Measurements from ENCODE around the gene WWC2.

WWC2 gene

DNA sequence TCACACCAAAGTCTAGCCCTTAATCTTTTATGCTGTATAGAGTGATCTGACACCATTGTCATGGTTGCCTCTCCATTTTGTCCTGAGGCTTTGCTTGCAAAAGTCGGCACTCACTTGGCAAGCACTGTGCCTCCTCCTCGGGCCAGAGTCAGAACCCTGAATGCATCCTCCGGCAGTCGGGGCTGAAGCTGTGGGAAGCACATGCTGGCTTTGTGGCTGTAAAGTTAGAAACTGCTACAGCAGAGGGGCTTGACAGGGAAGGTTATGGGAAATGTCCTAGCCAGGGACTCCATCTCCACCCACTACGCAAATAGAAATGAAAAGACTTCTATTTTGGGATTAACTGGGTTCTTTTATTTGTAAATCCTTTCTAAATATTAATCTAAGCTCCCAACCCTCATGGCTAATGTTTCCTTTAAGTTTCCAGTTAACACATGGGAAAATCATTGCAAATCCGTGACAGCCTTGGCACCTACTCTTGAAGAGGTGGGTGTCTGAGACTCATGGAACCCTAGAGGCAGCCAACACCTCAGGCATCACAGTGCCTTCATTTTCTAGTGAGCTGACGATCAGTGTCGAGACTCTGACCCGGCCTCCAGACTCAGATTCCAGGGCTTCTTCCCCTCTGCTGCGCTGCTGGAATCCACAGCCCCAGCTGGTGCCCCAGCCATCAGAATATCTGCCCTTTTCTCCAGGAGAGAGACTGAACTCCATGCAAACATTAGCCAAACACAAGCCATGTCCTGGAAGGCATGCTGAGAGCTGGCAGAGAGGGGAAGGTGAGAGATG, 231.1 kb downstream of the WWC2 start:
- no peak for DNase-seq (ENCODE audit: low read depth)

DNA sequence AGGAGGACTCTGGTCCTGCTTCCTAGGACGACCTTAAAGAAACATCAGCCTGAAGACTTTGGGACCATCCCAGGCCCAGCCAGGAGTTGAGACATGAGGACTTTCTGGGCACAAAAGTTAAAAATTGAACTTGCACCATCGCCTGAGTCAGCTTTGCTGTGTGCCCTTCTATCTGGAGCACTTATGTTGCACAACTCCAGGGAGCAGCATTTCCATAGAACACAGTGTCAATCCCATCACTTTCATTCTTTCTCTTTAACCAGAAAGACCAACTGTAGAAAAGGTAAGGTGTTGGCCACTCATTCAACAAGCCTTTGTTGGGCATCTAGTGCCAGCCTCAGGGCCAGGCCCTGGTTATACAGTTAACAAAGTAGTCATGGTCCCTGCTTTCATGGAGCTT, 231.8 kb downstream of the WWC2 start:
- DNase-seq (ENCODE audit: low read depth) = no peak

DNA sequence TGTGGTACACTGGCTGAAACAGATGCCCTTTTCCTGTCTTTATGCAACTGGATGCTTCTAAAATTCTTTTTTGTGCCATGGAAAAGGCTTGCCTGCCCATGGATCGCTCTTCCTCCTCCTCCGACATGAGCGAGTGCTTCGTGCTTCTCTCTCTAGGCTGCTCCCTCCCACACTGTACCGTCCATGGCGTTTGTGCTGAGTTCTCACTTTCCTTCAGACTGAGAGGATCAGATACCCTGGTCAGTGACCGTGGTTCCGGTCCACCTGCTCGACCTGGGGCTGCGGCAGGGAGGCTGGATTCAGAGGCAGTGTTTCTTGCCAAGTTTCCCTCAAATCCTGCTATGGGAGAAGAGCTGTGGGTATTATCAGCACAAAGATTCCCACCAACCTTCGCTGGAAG, 233.4 kb downstream of the WWC2 start:
- DNase-seq (ENCODE audit: low read depth) = no peak

DNA sequence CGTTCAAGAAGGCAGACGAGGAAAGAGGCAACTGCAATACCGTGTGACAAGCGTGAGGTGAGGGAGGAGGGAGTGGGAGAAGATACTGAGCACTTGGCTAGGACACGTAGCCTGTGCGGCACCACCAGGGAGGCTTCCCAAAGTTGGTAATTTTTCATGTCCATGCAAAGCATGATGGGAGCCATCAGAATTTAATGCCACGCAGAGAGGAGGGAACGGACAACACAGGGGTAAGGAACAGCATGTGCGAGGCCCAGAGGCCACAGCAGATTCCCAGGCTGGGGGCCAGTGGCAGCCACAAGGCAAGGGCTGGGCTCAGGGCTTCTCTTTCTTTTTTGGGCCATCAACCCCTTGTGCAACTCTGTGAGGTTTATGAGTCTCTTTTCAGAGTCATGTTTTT, 234.1 kb downstream of the WWC2 start:
- DNase-seq (ENCODE audit: low read depth) = no peak

DNA sequence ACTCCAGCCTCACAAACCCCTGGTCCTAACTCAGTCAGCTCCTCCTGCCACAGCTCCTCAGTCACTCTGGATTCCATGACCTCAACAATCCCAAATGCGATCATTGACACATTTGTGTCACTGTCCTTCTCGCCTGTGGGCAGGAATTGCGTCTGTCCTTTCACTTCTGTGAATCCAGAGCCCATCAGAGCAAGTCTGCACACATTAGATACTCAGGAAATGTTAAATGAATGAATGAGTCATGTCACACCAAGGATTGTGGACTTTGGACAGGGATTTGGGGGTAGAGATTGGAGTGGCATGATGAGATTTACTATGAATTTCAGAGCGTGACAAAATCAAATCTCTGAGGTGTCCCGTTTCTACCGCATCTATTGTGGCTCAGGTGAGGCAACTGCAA, 234.9 kb downstream of the WWC2 start:
- DNase-seq (ENCODE audit: low read depth) = no peak

DNA sequence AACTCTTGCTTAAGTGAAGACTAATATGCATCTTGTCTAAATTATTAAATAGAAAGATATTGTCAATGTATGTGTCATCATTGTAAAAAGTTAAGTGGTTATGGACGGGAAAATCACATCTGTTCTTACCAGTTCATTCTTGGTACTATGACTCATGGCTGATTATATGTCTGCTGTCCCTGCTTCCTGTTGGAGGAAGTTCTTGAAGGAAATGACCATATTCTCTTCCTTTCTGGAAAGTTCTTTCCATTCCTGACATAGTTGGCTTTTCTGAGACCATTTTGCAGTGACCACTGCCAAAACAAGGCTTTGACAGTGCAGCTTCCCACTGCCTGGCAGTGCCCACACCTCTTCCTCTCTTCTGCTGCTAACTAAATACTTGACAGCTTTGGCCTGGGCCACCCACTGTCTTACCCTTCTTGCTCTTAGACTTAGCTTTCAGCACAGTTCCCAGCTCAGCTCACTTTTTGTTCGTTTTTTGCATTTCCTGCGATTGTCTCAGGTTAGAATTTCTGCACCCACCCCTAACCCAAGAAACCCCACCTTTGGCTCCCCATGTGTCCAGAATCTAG, 236.4 kb downstream of the WWC2 start:
- no peak for DNase-seq (ENCODE audit: low read depth)

DNA sequence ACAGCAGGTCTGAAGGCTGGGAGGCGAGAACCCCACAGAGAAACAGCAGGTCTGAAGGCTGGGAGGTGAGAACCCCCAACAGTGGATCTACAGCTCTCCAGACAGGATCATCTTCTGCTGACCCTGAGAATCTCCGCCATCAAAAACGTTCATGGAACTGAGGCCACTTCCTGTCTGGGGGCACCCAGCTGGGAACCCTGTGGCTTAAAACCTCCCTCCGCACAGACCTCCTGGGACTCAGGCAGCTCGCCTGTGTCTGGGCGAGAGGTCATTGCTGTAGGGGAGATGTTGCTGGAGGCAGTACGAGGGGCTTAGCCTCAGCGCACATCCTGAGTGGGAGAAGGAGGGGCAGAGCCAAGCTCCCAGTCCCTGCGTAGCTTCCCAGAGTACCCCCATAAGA, 238.3 kb downstream of the WWC2 start:
- DNase-seq (ENCODE audit: low read depth) = no peak

DNA sequence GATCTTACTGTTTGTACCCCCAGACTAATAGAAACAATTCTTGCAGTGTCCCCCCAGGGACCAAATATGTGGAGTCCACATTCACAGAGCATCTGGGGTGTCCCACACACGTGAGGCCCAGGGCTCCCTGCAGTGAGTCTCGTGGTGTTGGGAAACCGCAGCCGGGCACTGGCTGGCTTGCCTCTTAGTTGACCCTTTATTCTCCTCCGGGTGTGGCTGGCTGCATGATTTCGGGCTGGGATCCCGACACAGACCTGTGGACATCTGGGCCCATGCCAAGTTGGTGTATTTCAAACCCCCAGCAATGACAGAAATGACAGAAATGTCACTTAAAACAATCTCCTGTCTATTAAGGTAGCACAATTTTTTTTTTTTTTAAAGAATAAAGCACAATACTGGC, 238.8 kb downstream of the WWC2 start:
- DNase-seq (ENCODE audit: low read depth) = no peak

DNA sequence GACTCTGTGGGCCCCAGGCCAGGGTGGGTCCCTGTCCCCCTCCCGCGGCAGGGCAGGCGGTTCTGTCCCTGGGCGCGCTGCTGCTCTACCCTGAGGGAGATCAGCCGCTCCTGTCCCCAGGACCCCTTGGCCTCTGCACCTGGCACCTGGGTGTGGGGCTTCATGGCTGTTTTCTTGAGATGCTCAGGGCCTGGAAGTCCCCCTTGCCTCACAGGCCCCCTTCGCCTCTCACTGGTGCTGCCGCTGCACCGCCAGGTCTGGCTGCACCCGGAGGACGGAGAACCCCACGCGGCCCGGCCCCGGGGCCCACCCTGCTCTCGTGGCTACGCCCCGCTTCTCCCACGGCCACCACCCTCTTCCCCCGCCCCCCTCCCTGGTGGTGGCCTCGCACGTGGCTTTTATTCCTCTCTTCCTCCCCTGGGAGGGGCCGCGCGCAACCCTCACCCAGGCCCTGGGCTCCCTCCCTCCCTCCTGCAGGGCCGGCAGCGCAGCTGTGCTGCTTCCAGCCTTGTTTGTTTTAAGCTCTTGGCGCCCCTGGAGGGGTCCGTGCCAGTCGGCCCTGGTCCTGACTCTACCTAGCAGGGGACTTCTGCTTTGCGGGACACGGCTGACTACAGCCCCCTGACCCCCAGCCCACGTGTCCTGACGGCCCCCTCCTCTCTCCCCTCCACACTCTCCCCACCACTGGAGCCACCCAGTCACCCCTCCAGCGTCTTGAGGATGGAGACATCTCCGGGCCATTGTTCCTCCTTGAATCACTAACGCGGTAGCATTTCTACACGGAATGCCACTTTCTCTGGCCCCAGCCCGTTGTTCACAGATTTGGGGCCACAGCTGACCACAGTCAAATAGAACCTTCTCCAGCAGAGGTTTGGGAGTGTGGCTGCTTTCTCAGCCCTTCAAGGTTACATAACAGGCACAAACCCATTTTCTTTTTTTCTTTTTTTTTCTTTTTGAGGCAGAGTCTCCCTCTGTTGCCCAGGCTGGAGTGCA, 243.8 kb downstream of the WWC2 start:
- DNase-seq (ENCODE audit: low read depth) = no peak

DNA sequence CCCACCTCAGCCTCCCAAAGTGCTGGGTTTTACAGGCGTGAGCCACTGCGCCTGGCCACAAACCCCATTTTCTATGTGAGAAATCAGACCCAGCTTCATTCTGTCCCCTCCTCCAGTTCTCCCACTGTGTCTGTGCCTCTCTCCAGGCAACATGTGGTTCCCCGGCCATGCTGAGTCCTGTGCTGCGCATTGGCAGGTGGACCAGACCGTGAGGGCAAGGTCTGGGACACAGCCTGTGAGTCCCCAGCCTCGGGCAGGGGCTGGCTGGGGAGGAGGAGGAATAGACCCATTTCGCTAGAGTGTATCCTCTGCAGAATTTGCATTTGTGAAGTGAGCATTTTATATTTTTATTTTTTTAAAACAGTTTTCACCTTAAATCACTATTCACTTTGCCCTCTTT, 244.7 kb downstream of the WWC2 start:
- no peak for DNase-seq (ENCODE audit: low read depth)

DNA sequence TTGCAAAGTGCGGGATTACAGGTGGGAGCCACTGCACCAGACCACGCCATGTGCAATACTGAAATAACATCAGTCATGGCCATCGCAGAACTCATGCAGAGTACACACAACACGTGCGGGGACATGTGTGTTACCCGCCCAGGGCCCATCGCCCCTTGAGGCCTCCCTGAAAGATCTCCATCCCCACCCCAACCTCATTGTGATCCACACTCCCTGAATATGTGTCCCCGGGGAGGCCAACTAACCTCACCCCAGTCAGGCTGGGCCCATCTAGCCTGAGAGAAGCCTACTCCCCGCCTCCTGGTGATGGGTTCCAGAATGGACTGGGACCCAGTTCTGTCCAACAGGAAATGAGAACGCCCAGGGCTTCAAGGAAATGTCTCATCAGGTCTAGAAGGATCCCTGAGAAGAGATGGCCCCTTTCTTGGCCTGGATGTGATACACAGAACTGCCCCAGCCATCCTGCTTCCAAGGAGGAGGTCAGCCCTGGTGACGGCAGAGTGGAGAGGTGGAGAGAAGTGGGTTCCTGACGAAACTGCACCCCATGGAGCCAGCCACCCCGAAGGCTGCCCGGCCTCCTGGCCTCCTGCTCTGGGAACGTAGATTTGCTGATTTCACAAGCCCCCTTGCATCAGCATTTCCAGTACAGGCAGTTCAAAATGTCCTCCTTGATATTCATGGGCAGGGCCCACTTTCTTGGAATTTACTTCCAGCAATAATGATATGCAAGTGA, 245.6 kb downstream of the WWC2 start:
- DNase-seq (ENCODE audit: low read depth) = no peak

DNA sequence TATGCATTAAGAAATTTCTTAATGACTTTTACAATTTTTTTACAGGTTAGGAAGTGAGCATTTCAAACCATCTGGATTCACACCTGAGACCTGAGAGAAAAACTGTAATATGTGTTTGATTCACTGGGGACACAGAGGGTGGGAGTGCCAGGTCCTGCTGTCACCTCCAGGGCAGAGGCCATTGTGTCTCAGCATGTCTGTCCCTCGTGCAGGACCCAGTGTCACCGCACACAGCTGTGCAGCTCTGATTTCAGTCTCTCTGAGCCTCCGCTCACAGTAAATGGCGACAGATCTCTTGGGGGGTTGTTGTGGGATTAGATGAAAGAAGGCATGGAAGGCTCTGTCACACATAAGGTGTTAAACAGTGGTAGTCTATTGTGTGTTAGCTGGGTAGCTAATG, 246.2 kb downstream of the WWC2 start:
- no peak for DNase-seq (ENCODE audit: low read depth)

DNA sequence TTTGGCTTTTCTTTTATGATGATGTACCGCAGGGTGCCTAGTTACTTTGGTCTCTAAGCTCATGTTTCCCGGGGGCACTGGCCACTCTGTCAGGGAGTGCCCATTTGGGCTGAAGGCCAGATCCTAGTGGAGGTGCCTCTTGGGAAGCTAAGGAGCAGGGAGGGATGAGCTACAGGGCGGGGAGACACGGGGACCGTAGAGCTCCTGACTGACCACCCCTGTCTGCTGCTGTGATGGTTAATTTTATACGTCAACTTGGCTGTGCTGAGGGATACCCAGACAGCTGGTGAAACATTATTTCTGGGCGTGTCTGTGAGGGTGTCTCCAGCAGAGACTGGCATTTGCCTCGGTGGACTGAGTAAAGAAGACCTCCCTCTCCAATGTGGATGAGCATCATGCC, 248.1 kb downstream of the WWC2 start:
- no peak for DNase-seq (ENCODE audit: low read depth)

DNA sequence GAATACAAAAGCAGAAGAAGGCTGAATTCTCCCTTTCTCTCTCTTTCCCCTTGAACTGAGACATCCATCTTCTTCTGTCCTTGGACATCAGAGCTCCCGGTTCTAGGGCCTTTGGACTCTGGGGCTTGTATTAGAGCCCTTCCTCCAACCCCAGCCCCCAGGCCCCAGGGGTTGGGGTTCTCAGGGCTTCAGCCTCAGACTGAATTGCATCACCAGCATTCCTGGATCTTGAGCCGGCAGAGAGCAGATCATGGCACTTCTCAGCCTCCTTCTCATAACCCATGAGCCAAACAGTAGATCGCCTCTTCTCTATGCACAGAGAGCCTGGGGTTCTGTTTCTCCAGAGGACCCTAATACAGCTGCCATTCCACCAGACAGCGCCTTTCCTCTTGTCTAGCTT, 248.5 kb downstream of the WWC2 start:
- DNase-seq (ENCODE audit: low read depth) = no peak

DNA sequence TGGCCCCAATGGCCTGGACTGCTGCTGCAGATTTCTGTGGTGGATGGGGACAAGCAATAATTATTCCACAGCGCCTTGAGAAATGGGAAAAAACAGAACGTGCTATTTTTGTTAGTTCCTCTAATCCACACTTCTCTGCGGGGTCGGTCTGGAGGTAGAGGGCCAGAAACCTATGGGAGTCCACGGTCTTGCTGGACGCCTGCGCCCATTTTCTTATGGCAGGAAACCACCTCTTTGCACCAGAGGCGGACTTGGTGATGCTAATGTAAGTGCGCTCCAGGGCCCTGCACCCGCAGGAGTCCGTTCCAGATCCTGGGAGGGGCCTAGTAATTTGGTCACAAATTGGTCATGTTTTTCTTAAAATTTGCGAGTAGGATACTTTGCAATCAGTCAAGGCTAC, 249.1 kb downstream of the WWC2 start:
- no peak for DNase-seq (ENCODE audit: low read depth)

DNA sequence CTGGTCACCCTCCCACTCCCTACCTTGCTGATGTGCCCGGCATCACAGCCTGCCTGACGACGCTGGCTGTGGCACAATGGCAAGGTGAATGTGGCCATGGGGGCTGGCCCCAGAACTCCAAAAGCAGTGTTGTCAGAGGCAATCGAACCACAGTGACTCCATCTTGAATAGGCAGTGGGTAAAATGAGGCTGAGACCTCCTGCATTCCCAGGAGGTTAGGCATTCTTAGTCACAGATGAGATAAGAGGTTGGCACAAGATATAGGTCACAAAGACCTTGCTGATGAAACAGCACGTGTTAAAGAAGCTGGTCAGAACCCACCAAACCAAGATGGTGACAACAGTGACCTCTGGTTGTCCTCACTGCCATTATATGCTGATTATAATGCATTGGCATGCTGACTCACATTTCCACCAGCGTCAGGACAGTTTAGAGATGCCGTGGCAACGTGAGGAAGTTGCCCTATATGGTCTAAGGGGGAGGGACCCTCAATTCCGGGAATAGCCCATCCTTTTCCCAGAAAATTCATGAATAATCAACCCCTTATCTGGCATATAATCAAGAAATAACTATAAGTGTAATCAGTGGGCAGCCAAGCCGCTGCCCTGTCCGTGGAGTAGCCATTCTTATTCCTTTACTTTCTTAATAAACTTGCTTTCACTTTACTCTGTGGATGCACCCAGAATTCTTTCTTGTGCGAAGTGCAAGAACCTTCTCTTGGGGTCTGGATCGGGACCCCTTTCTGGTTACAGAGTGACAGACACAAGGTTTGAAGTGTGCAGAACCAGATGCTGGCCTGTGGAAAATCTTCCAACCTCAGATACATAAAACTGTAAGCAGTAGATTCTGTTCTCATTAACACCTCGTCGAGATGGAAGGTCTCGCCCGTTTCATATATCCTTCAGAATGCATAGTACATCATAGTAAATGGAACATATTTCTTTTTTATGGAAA, 249.9 kb downstream of the WWC2 start:
- no peak for DNase-seq (ENCODE audit: low read depth)

DNA sequence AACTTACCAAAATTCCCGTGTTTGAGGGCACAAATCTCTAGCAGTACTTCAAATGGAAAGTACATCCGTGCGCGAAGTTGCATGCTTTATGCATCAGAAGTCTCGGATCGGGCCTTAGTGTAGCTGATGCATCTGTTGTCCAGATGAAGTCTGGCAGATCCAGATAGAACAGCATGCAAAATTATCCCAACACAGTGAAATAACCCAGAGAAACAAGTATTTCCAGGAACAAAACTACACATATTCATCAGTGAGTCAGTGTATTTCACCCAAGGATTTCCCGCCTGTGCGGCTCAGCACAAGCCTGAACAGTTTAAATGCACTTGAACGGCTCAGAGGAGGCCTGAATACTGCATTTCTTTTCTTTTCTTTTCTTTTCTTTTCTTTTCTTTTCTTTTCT, 250.6 kb downstream of the WWC2 start:
- DNase-seq (ENCODE audit: low read depth) = no peak

DNA sequence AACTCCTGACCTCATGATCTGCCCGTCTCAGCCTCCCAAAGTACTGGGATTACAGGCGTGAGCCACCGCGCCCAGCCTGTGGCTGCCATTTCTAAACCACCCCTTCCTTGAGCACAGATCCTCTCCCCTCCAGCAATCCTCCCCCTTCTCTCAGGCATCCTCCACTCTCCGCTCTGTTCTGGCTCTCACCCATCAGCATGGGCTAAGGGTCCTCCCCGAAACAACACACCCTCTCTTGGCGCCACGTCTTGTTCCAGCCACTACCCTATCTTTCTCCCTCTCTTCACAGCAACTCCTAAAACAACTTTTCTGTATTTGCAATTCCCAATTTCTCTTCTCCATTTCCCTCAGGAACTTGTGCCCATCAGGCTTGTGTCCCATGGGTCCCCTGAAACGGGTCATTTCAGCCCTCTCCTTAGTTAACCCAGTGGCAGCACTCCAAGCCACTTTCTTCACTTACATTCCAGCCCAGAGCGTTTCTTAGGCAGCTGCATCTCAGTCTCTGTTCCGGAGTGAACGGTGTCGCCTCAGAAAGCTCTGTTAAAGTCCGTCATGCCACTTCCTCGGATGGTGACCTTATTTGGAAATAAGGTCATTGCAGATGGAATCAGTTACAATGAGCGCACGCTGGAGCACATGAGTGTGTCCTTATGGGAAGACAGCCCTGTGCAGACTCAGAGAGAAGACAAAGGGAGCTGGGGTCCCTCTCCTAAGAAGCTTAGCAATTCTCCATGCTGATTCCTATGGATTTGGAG, 251.4 kb downstream of the WWC2 start:
- no peak for DNase-seq (ENCODE audit: low read depth)

DNA sequence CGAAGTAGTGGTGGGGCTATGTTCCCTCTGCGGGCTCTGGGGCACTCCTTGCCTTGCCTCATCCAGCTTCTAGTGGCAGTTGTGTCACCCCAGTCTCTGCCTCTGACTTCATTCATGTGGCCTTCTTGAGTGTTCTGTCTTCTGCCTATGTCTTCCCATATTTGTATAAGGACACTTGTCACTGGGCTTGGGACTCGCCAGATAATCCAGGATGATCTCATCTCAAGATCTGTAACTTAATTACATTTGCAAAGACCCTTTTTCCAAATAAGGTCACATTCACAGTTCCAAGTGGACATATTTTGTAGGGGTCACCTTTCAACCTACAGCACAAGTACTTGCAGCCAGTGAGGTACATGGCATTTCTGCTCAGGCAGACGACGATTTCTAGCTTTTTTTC, 253.5 kb downstream of the WWC2 start:
- DNase-seq (ENCODE audit: low read depth) = no peak

DNA sequence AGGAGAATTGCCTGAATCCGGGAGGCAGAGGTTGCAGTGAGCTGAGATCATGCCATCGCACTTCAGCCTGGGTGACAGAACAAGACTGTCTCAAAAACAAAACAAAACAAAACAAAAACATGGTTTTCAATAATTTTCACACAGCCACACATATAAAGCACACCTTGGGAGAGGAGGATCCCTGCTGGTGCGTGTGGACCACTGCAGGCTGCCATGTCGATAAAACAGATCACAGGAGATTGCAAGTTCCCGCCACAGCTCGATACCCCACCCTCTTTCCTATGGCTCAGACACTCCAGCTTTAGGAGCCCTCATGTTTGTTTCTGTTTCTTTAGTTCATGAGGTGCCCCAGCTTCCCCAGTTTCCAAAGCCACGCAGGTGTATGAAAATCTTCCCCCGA, 254.5 kb downstream of the WWC2 start:
- DNase-seq (ENCODE audit: low read depth) = no peak
